Fibroblast of pulmonary artery (primary cell): ENCODE measurements around the gene ADAMTS2.

Experiments used
- DNase-seq: peaks from one replicate; pipeline ENCODE4 v3.0.0-alpha.2; 2010; ENCODE audit warnings: low read depth
- H3K4me3 ChIP-seq: replicated peaks from 2 replicates; pipeline ENCODE4 v1.5.1; 2011; ENCODE audit warnings: low read depth, mild to moderate bottlenecking, control low read depth, low read length, moderate library complexity
- CTCF ChIP-seq: IDR thresholded peaks from 2 replicates; pipeline ENCODE4 v1.5.1; 2011; ENCODE audit warnings: mild to moderate bottlenecking, control low read depth, low read length, inconsistent platforms; ENCODE audit errors: missing control alignments

The ADAMTS2 gene

GRCh38 chr5:179258922-179259730, 86.1 kb downstream of the ADAMTS2 start:
- no peak overlapping the region for H3K4me3 ChIP-seq
- DNase-seq = peak; percentile 87
- no peak for TF ChIP-seq CTCF

GRCh38 chr5:179258001-179258921, 87.0 kb downstream of the ADAMTS2 start:
- no peak overlapping the region for H3K4me3 ChIP-seq
- no peak for DNase-seq
- TF ChIP-seq CTCF = no peak

- no peak for DNase-seq
- no peak overlapping the region for H3K4me3 ChIP-seq
- TF ChIP-seq CTCF = no peak
These were observed 88.0 kb downstream of the ADAMTS2 start for GRCh38 chr5:179257176-179257682.

- DNase-seq = no peak
- no peak for TF ChIP-seq CTCF
- H3K4me3 ChIP-seq = no peak overlapping the region
These were observed 88.7 kb downstream of the ADAMTS2 start for GRCh38 chr5:179256328-179257175.

GRCh38 chr5:179255527-179256327, 89.5 kb downstream of the ADAMTS2 start:
- DNase-seq = no peak

More at GRCh38 chr5:179255527-179256327, 89.5 kb downstream of the ADAMTS2 start:
- no peak overlapping the region for H3K4me3 ChIP-seq
- TF ChIP-seq CTCF = no peak
